Mammary epithelial cell (primary cell): ENCODE data around the gene SWSAP1.

Experiments used
- CTCF ChIP-seq, 2 donors: IDR thresholded peaks in 1 of 2; conservative IDR thresholded peaks in 1 of 2; 2 replicates each; pipeline ENCODE4 v1.5.1; 2011 to 2012; ENCODE audit warnings: inconsistent platforms in 2 of 2, low read length in 2 of 2, mild to moderate bottlenecking in 2 of 2, control low read depth in 1 of 2, low read depth in 1 of 2; ENCODE audit not compliant: insufficient read depth in 1 of 2; ENCODE audit errors: extremely low read depth in 1 of 2
- EZH2 ChIP-seq: IDR thresholded peaks from 2 replicates; pipeline ENCODE4 v1.6.1; 2012; ENCODE audit warnings: low read length, inconsistent platforms, borderline replicate concordance

- TF ChIP-seq EZH2: no peak
- no peak for TF ChIP-seq CTCF (conservative IDR thresholded peaks at IDR 0.05 in 1 of 2, IDR thresholded peaks at IDR 0.05 in 1 of 2; ENCODE audit: extremely low read depth in 1 of 2, insufficient read depth in 1 of 2, low read depth in 1 of 2, low read length in 2 of 2)
Measured at GRCh38 chr19:11346104-11346940, 28.1 kb upstream of the SWSAP1 start, which contains the start of the genes CCDC159 and TMEM205.
